LHCN-M2 (cell line): ENCODE measurements around the gene SLC25A1. TPM values are rescaled to one million over a fixed set of nuclear protein-coding genes. Genes with fewer than 3 reads are reported as not detected.

ENCODE experiments used
- total RNA-seq: library from RNA; depleted of rRNA; stranded (reverse); fragments of >200 nt; gene quantifications from 2 replicates; pipeline ENCODE4 v1.2.3, GENCODE V29; 2014; rRNA removed

The SLC25A1 gene
- total RNA-seq, 1 experiment from 2014 or later: 101 TPM

Other genes starting within 250 kb of the SLC25A1 start
- not detected in 2 replicates for gene PRODH, start 242.4 kb downstream of the SLC25A1 start, total RNA-seq
- 28.5 and 35.0 TPM in 2 replicates for gene DGCR2, start 56.3 kb downstream of the SLC25A1 start, total RNA-seq
- not detected in 2 replicates for gene TSSK2, start 47.4 kb downstream of the SLC25A1 start, total RNA-seq
- 19.1 and 25.4 TPM in 2 replicates for gene ESS2, start 34.1 kb downstream of the SLC25A1 start, total RNA-seq
- not detected in 2 replicates for gene GSC2, start 28.4 kb downstream of the SLC25A1 start, total RNA-seq
- 14.4 and 17.7 TPM in 2 replicates for gene CLTCL1, start 113.0 kb upstream of the SLC25A1 start, total RNA-seq